HPDE6-E6E7 (cell line): ENCODE measurements around the gene CFAP52.
"Not testable (repeated sequence)": the region's sequence is repeated elsewhere in the genome, so short reads cannot be mapped to it uniquely, and the experiment has no call there.

Experiments used
- DNase-seq: peaks from one replicate; pipeline ENCODE4 v3.0.0; 2011; ENCODE audit warnings: missing footprints; ENCODE audit errors: extremely low spot score

Gene CFAP52

GRCh38 chr17:9568957-9569588, 7.4 kb upstream of the CFAP52 start:
- DNase-seq = no peak

- DNase-seq = no peak
Measured at GRCh38 chr17:9571201-9571600, 5.2 kb upstream of the CFAP52 start.

GRCh38 chr17:9575381-9576101, 901 bp upstream of the CFAP52 start, which contains the start of gene STX8:
TSS of gene STX8 (minus strand) at chr17:9575820. CDS start at chr17:9575808, 12 bp downstream.
- peak; percentile 48 for DNase-seq

- DNase-seq = no peak
Measured at GRCh38 chr17:9577373-9577709, 899 bp downstream of the CFAP52 start.

- no peak for DNase-seq
Measured at GRCh38 chr17:9587969-9588656, 11.7 kb downstream of the CFAP52 start.

- no peak for DNase-seq
Measured at GRCh38 chr17:9594065-9594464, 17.6 kb downstream of the CFAP52 start.

- not testable (repeated sequence) for DNase-seq
Measured at GRCh38 chr17:9597638-9598037, 21.2 kb downstream of the CFAP52 start.

GRCh38 chr17:9598661-9599060, 22.2 kb downstream of the CFAP52 start:
- DNase-seq = no peak

- not testable (repeated sequence) for DNase-seq
Measured at GRCh38 chr17:9604583-9604982, 28.1 kb downstream of the CFAP52 start.

- DNase-seq = no peak
Measured at GRCh38 chr17:9606453-9606852, 30.0 kb downstream of the CFAP52 start.

- DNase-seq = not testable (repeated sequence)
Measured at GRCh38 chr17:9607058-9607457, 30.6 kb downstream of the CFAP52 start.

- DNase-seq = no peak
Measured at GRCh38 chr17:9611557-9611956, 35.1 kb downstream of the CFAP52 start.

- no peak for DNase-seq
Measured at GRCh38 chr17:9612006-9612405, 35.6 kb downstream of the CFAP52 start.

- DNase-seq = no peak
Measured at GRCh38 chr17:9615486-9615885, 39.0 kb downstream of the CFAP52 start.

GRCh38 chr17:9622961-9623360, 46.5 kb downstream of the CFAP52 start:
- no peak for DNase-seq

- no peak for DNase-seq
Measured at GRCh38 chr17:9628509-9628908, 52.1 kb downstream of the CFAP52 start.

GRCh38 chr17:9632741-9633140, 56.3 kb downstream of the CFAP52 start:
- no peak for DNase-seq

GRCh38 chr17:9635340-9635739, 58.9 kb downstream of the CFAP52 start:
- DNase-seq = no peak

GRCh38 chr17:9636501-9636900, 60.1 kb downstream of the CFAP52 start:
- DNase-seq = no peak

GRCh38 chr17:9640388-9640787, 63.9 kb downstream of the CFAP52 start:
- DNase-seq = not testable (repeated sequence)

- no peak for DNase-seq
Measured at GRCh38 chr17:9643611-9644010, 67.2 kb downstream of the CFAP52 start.

GRCh38 chr17:9644910-9645751, 68.7 kb downstream of the CFAP52 start, which contains the start of gene USP43:
TSS of gene USP43 (plus strand) at chr17:9645517. CDS start at chr17:9645633, 116 bp downstream.
- peak; percentile 54 for DNase-seq
